ENCODE measurements around the gene C20orf173.

GRCh38 chr20:35555951-35556645 lies 26.6 kb upstream of the C20orf173 start:
- no peak for TF ChIP-seq EZH2 (IDR thresholded peaks at IDR 0.05; ENCODE audit: insufficient read depth, poor library complexity, severe bottlenecking)
- TF ChIP-seq EZH2phosphoT487 (IDR thresholded peaks at IDR 0.05; ENCODE audit: insufficient read depth, low read depth) = no peak
